Sigmoid colon (tissue), 7 donors: Measurements from ENCODE around the gene CCNY. TPM values are rescaled to one million over a fixed set of nuclear protein-coding genes. Genes with fewer than 3 reads are reported as not detected.

Source experiments
- DNase-seq: peaks from one replicate; pipeline ENCODE4 v3.0.0-alpha.2; 2019
- H3K27ac ChIP-seq, 4 donors: fragments of 200-600 bp; sonication (generic); one replicate each; pipeline ENCODE4 v1.5.1; 2016 to 2019; ENCODE audit warnings: mild to moderate bottlenecking in 1 of 4
- H3K27me3 ChIP-seq, 3 donors: fragments of 200-600 bp; sonication (generic); one replicate each; pipeline ENCODE4 v1.5.1; 2019; ENCODE audit warnings: mild to moderate bottlenecking in 1 of 3
- H3K36me3 ChIP-seq, 4 donors: fragments of 200-600 bp; sonication (generic); one replicate each; pipeline ENCODE4 v1.5.1; 2016 to 2019
- H3K4me1 ChIP-seq, 4 donors: fragments of 200-600 bp; sonication (generic); one replicate each; pipeline ENCODE4 v1.5.1; 2017 to 2019
- H3K4me3 ChIP-seq, 4 donors: fragments of 200-600 bp; sonication (generic); one replicate each; pipeline ENCODE4 v1.5.1; 2017 to 2019; ENCODE audit warnings: mild to moderate bottlenecking in 2 of 4, moderate library complexity in 1 of 4
- H3K9me3 ChIP-seq, 4 donors: fragments of 200-600 bp in 3 of 4; sonication (generic) in 3 of 4; one replicate each; pipeline versions ENCODE4 v1.5.1 to v1.6.1; 2013 to 2019
- EP300 ChIP-seq, 4 donors: sonication (generic); formaldehyde crosslinking; IDR thresholded peaks; one replicate each; pipeline ENCODE4 v1.6.1; 2017; ENCODE audit warnings: antibody characterized with exemption in 4 of 4
- POLR2A ChIP-seq, 2 donors: fragments of 450-650 bp; IDR thresholded peaks; one replicate each; pipeline ENCODE4 v1.6.1; 2016; ENCODE audit warnings: antibody characterized with exemption in 2 of 2, mild to moderate bottlenecking in 2 of 2, moderate library complexity in 2 of 2
- POLR2AphosphoS5 ChIP-seq, 4 donors: sonication (generic); formaldehyde crosslinking; IDR thresholded peaks; one replicate each; pipeline ENCODE4 v1.6.1; 2017; ENCODE audit warnings: antibody characterized with exemption in 4 of 4
- WGBS, 2 donors: extraction: QIAGEN DNeasy Blood & Tissue Kit; methylation state at CpG; one replicate each; pipeline ENCODE4 v1.1.7; 2013; 5-methylcytosine and 5-hydroxymethylcytosine counted together
- intact Hi-C: fragments of 100-400 bp; cut with DNase I; formaldehyde crosslinking; loops from one replicate; pipeline ENCODE4 v1.15.1; 2023
- polyA plus RNA-seq, 3 donors: library from polyadenylated mRNA; stranded (reverse); fragments of 200-250 nt; gene quantifications; one replicate each; pipeline ENCODE4 v1.2.3, GENCODE V29; 2013
- total RNA-seq, 4 donors: library from RNA; depleted of rRNA; stranded (reverse); fragments of >200 nt; gene quantifications; one replicate each; pipeline ENCODE4 v1.1.0, GENCODE V29; 2016
- TF ChIP-seq, protein P1 (sequence below), 4 experiments: fragments of 450-650 bp in 3 of 4; fragments of 200-600 bp in 1 of 4; IDR thresholded peaks; one replicate each; pipeline ENCODE4 v1.5.1; 2016 to 2019; ENCODE audit warnings: antibody characterized with exemption in 4 of 4, mild to moderate bottlenecking in 3 of 4, moderate library complexity in 2 of 4
- donor health status: healthy with polysubstance abuse.
- donor health status: Bipolar disorder and iron deficiency.
- donor health status: healthy.

The CCNY gene
- total and polyA plus RNA-seq, 7 donors = 24.0 to 45.7 (median 35.7) TPM

- no peaks in the 10 kb centered on the region for H3K27me3 ChIP-seq
- no peaks in the 10 kb centered on the region for H3K9me3 ChIP-seq
- H3K4me3 ChIP-seq = no peak overlapping the region
- DNase-seq = no peak
- intact Hi-C loops = no loop called here
- peak overlapping the region in 1 of 4 donors; percentile 18 for H3K27ac ChIP-seq
- H3K4me1 ChIP-seq = peaks cover 0 to 41% (median 38%) of the 10 kb centered on the region in 4 donors
- 31 to 70% methylated on average over 9 of the region's 9 CpGs for WGBS, 2 donors
- TF ChIP-seq, protein P1, sequence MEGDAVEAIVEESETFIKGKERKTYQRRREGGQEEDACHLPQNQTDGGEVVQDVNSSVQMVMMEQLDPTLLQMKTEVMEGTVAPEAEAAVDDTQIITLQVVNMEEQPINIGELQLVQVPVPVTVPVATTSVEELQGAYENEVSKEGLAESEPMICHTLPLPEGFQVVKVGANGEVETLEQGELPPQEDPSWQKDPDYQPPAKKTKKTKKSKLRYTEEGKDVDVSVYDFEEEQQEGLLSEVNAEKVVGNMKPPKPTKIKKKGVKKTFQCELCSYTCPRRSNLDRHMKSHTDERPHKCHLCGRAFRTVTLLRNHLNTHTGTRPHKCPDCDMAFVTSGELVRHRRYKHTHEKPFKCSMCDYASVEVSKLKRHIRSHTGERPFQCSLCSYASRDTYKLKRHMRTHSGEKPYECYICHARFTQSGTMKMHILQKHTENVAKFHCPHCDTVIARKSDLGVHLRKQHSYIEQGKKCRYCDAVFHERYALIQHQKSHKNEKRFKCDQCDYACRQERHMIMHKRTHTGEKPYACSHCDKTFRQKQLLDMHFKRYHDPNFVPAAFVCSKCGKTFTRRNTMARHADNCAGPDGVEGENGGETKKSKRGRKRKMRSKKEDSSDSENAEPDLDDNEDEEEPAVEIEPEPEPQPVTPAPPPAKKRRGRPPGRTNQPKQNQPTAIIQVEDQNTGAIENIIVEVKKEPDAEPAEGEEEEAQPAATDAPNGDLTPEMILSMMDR (IDR thresholded peaks at IDR 0.05) = no peak
- no peak for TF ChIP-seq POLR2AphosphoS5 (IDR thresholded peaks at IDR 0.05)
- TF ChIP-seq POLR2A (IDR thresholded peaks at IDR 0.05) = no peak
- H3K36me3 ChIP-seq = no peaks in the 10 kb centered on the region
Observed at GRCh38 chr10:35493196-35494118, 157.1 kb downstream of the CCNY start.

DNA sequence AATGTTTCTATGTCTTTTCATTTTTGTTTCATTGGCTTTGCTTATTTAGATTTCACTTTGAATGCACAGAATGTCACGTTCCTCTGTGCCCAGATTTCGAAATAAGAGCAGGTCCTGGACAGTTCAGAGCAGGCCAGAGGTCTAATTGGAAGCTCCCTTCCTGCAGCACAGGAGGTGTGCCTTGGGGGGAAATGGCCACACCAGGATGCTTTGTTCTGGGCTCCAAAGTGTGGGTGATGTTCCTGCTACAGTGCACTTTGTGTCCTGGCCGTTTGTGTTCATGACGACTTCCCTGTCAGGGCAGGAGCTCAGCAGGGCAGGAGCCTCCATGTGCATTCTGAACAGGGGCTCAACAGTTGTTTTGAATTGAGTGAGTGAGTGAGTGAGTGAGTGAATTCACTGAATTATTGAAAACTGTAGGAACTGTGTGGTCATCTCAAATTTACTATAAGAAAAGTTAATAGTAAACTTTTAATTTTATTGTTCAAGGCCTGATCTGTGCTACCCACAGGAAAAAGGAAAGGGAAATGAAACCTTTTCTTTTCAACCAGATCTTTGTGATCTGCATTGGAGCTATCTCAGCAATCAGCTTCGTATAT lies 159.3 kb downstream of the CCNY start:
- no peak for DNase-seq
- intact Hi-C loops = no loop called here
- peak overlapping the region in 2 of 4 donors; percentile 6 to 36 for H3K27ac ChIP-seq
- TF ChIP-seq, protein P1 (IDR thresholded peaks at IDR 0.05) = no peak
- TF ChIP-seq EP300 (IDR thresholded peaks at IDR 0.05) (no peak), POLR2A (IDR thresholded peaks at IDR 0.05) (no peak), POLR2AphosphoS5 (IDR thresholded peaks at IDR 0.05) (peak in 1 of 4 donors; percentile 6)
- no peaks in the 10 kb centered on the region for H3K27me3 ChIP-seq
- no peaks in the 10 kb centered on the region for H3K9me3 ChIP-seq
- WGBS, 2 donors = 41 to 42% methylated on average over 5 of the region's 5 CpGs
- peaks cover 0 to 47% (median 38%) of the 10 kb centered on the region in 4 donors for H3K4me1 ChIP-seq
- no peaks in the 10 kb centered on the region for H3K36me3 ChIP-seq
- no peak overlapping the region for H3K4me3 ChIP-seq

- Histone ChIP-seq H3K27ac (no peak overlapping the region), H3K9me3 (no peaks in the 10 kb centered on the region), H3K36me3 (no peaks in the 10 kb centered on the region), H3K27me3 (no peaks in the 10 kb centered on the region), H3K4me1 (peaks cover 0 to 38% (median 33%) of the 10 kb centered on the region in 4 donors), H3K4me3 (no peak overlapping the region)
- 84 to 91% methylated on average over 3 of the region's 3 CpGs for WGBS, 2 donors
- no peak for DNase-seq
- TF ChIP-seq, protein P1 (IDR thresholded peaks at IDR 0.05) = no peak
- TF ChIP-seq POLR2A (IDR thresholded peaks at IDR 0.05) = no peak
- TF ChIP-seq POLR2AphosphoS5 (IDR thresholded peaks at IDR 0.05) = no peak
- no peak for TF ChIP-seq EP300 (IDR thresholded peaks at IDR 0.05)
- intact Hi-C loops = no loop called here
Observed at GRCh38 chr10:35497909-35498308, 161.6 kb downstream of the CCNY start.

- DNase-seq = no peak
- intact Hi-C loops = no loop called here
- no peaks in the 10 kb centered on the region for H3K9me3 ChIP-seq
- TF ChIP-seq EP300 (IDR thresholded peaks at IDR 0.05) (no peak), POLR2AphosphoS5 (IDR thresholded peaks at IDR 0.05) (no peak), POLR2A (IDR thresholded peaks at IDR 0.05) (no peak)
- TF ChIP-seq, protein P1 (IDR thresholded peaks at IDR 0.05) = no peak
- no peaks in the 10 kb centered on the region for H3K36me3 ChIP-seq
- no peak overlapping the region for H3K4me3 ChIP-seq
- no peaks in the 10 kb centered on the region for H3K27me3 ChIP-seq
- WGBS, 2 donors = 88 to 91% methylated on average over 5 of the region's 5 CpGs
- peaks cover 0 to 30% (median 25%) of the 10 kb centered on the region in 4 donors for H3K4me1 ChIP-seq
- no peak overlapping the region for H3K27ac ChIP-seq
Observed at GRCh38 chr10:35498693-35499092, 162.4 kb downstream of the CCNY start.
